Ishikawa (cell line): Measurements from ENCODE around the gene TLR3.

Experiments
- CEBPB ChIP-seq: IDR thresholded peaks from 2 replicates; pipeline ENCODE4 v1.6.1; 2012
- CREB1 ChIP-seq: IDR thresholded peaks from 2 replicates; pipeline ENCODE4 v1.6.1; 2012; ENCODE audit warnings: low read depth
- EGR1 ChIP-seq: IDR thresholded peaks from 2 replicates; pipeline ENCODE4 v1.6.1; 2012
- EP300 ChIP-seq: IDR thresholded peaks from 2 replicates; pipeline ENCODE4 v1.6.1; 2012; ENCODE audit warnings: borderline replicate concordance
- FOXM1 ChIP-seq: IDR thresholded peaks from 2 replicates; pipeline ENCODE4 v1.6.1; 2012; ENCODE audit warnings: low read depth, borderline replicate concordance
- NFIC ChIP-seq: IDR thresholded peaks from 2 replicates; pipeline ENCODE4 v1.6.1; 2012
- RAD21 ChIP-seq: IDR thresholded peaks from 2 replicates; pipeline ENCODE4 v1.6.1; 2012; ENCODE audit warnings: low read depth
- REST ChIP-seq: IDR thresholded peaks from 2 replicates; pipeline ENCODE4 v1.6.1; 2012; ENCODE audit warnings: low read depth, mild to moderate bottlenecking
- TAF1 ChIP-seq: IDR thresholded peaks from 2 replicates; pipeline ENCODE4 v1.6.1; 2012; ENCODE audit warnings: low read depth, mild to moderate bottlenecking
- TCF12 ChIP-seq: IDR thresholded peaks from 2 replicates; pipeline ENCODE4 v1.6.1; 2012; ENCODE audit warnings: low read depth
- TEAD4 ChIP-seq: IDR thresholded peaks from 2 replicates; pipeline ENCODE4 v1.6.1; 2012
- USF1 ChIP-seq: IDR thresholded peaks from 2 replicates; pipeline ENCODE4 v1.6.1; 2012
- YY1 ChIP-seq: IDR thresholded peaks from 2 replicates; pipeline ENCODE4 v1.6.1; 2012; ENCODE audit warnings: low read depth
- ZBTB7A ChIP-seq: IDR thresholded peaks from 2 replicates; pipeline ENCODE4 v1.6.1; 2012; ENCODE audit warnings: low read depth
- TF ChIP-seq, protein P1 (sequence below): IDR thresholded peaks from 2 replicates; pipeline ENCODE4 v1.6.1; 2012

Gene TLR3

DNA sequence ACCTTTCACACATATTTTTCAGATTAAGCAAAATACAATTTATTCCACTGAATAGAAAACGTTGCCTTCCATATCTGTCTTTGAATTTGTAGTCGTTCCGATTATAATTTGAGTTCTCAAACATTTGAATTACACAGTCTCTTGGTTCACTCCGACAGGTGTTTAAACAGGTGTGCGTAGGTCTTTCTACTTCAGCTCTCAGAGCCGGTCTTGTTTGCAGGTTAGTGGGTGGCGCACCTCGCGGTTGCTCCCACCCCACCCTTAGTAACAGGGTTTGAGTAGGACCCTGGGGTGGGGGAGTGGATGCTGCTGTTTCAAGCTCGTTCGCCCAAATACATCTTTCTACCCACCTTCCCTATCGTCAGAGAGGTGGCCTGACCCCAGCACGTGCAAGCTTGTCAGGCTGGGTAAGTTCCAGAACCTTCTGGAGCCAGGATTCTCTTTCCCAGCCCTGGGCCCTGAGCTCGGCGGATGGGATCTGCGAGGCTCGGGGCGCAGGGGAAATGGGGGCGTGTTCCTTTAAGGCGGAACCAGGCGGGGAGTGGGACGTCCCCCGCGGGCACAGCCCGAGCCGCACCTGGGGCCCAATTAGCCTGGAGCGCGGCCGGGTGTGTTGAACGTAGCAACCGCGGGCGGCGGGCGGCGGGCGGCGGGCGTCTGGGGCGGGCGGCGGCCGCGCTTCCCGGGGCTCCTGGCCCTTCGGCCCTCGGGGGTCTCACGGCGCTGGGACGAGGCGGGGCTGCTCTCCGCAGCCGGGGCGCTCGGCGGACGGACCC, 35.3 kb downstream of the TLR3 start, which contains the start of gene FAM149A:
Gene FAM149A (plus strand): TSS at position 591 of the 776 bp plus-strand sequence.
- TF ChIP-seq YY1 (no peak), TCF12 (peak; percentile 27; the same call in 1 of the 2 replicates)
- TF ChIP-seq, protein P1, sequence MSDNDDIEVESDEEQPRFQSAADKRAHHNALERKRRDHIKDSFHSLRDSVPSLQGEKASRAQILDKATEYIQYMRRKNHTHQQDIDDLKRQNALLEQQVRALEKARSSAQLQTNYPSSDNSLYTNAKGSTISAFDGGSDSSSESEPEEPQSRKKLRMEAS: peak; percentile 50; the same call in 1 of the 2 replicates

DNA sequence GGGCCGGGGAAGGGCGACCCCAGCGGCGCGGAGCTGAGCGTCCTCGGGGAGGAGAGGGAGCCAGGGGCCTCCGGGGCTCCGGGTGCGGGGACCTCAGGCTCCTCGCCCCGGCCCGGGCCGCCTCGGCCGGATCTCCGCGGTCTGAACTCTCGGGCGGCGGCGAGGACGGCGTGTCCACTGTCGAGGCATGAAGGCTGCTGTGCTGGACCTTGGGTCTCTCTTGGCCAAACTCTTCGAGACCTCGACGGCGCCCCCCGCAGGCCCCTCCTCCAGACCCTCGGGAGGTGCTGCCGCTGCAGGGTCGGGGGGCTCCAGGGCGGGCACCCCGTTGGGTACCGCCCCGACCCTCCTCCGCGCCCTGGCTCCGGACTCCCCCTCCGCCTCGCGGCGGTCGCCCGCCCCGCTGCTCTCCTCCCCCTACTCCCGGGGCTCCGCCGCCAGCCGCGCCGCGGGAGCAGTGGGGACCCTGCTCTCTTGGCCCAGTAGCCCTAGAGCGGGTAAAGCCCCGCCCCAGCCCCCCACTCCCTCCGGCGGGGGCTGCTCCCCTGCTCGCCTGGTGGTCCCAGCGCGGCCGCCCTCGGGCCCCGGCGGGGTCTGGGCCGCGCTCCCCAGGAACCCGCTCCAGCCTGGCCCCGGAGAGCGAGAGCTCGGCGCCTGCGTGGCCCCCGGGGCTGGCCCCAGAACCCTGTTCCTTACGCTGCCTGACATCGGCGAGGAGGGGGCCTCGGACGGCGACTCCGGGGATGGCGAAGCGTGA, 36.1 kb downstream of the TLR3 start:
- TF ChIP-seq ZBTB7A (peak; percentile 65; the same call in 1 of the 2 replicates), REST (no peak), USF1 (no peak), NFIC (no peak), TCF12 (no peak)
- TF ChIP-seq, protein P1: 0 out of 2 replicates have a peak, but pooled peaks have one; percentile 12

GRCh38 chr4:186105647-186106321, 36.8 kb downstream of the TLR3 start:
- TF ChIP-seq, protein P1: no peak
- TF ChIP-seq TCF12 (no peak), FOXM1 (no peak)

DNA sequence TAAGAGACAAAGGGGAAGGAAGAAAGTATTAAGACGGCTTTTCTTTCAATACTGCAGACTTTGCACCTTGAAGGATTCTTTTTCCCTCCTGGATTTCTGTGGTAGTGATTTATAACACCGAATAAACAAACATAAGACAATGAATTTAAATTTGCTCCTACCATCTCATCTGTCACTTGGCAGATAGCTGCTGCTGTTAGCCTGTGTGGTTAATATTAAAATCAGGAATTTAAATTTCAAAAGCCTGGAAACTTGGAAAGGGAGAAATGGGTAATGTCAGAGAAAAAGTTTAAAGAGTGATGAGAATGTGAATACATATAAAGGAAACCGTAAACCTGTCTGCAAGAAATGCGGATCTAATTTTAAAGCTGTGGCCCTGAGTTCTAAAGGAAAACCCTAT, 39.0 kb downstream of the TLR3 start:
- TF ChIP-seq, protein P1: no peak
- TF ChIP-seq REST (no peak), EGR1 (no peak), RAD21 (no peak), CEBPB (no peak), USF1 (no peak), NFIC (no peak), ZBTB7A (no peak), EP300 (no peak)

- no peak for TF ChIP-seq TAF1
- TF ChIP-seq NFIC: no peak
- TF ChIP-seq ZBTB7A: no peak
- TF ChIP-seq CREB1: no peak
- TF ChIP-seq REST: no peak
- no peak for TF ChIP-seq USF1
- no peak for TF ChIP-seq CEBPB
- TF ChIP-seq TCF12: no peak
- no peak for TF ChIP-seq EP300
- TF ChIP-seq TEAD4: no peak
- TF ChIP-seq RAD21: no peak
- TF ChIP-seq FOXM1: no peak
- TF ChIP-seq YY1: no peak
- TF ChIP-seq, protein P1: no peak
These were observed 39.4 kb downstream of the TLR3 start for GRCh38 chr4:186108391-186108790.
